ENCODE results near the gene MED13L. TPM values are rescaled to one million over a fixed set of nuclear protein-coding genes. Genes with fewer than 3 reads are reported as not detected.

MED13L gene
- total RNA-seq, 5 donors from 2014 or later (not counting 1 experiment from before 2014, with no cell fraction given): 126 to 216 (median 133) TPM

- H3K27me3 Mint-ChIP-seq: no peaks in the 10 kb centered on the region
- no peaks in the 10 kb centered on the region for H3K4me1 Mint-ChIP-seq
- no peak for DNase-seq
- POLR2A ChIA-PET: no interaction called here
- Histone ChIP-seq H3K27ac (ENCODE audit: low read length) (no peak overlapping the region), H3K4me1 (ENCODE audit: control insufficient read depth in 1 of 2, extremely low read depth in 1 of 2, insufficient read depth in 2 of 2, low read length in 2 of 2) (no peaks in the 10 kb centered on the region), H3K9me3 (no peaks in the 10 kb centered on the region), H3K4me3 (ENCODE audit: control insufficient read depth in 1 of 2, extremely low read depth in 1 of 2, low read length in 1 of 2) (no peak overlapping the region), H3K36me3 (ENCODE audit: control insufficient read depth in 2 of 2, extremely low read depth in 1 of 2, insufficient read depth in 1 of 2, low read length in 1 of 2) (peaks cover 15 to 42% of the 10 kb centered on the region in 2 donors), H3K27me3 (replicated peaks in 1 of 2; ENCODE audit: control insufficient read depth in 2 of 2, extremely low read depth in 1 of 2, insufficient read depth in 2 of 2, low read length in 1 of 2) (no peaks in the 10 kb centered on the region)
- WGBS (ENCODE audit: insufficient coverage): 100% methylated on average over 5 of the region's 6 CpGs
- no peak overlapping the region for H3K4me3 Mint-ChIP-seq
- H3K27ac Mint-ChIP-seq: no peak overlapping the region
- no peak for ATAC-seq (replicated peaks in 1 of 4)
- CTCF ChIA-PET: no interaction called here
- peaks cover 28% of the 10 kb centered on the region for H3K36me3 Mint-ChIP-seq
- no peaks in the 10 kb centered on the region for H3K9me3 Mint-ChIP-seq
These were observed 319.7 kb downstream of the MED13L start for GRCh38 chr12:115957686-115958290.

- peaks cover 24% of the 10 kb centered on the region for H3K36me3 Mint-ChIP-seq
- H3K9me3 ChIP-seq: no peaks in the 10 kb centered on the region
- peaks cover 14 to 32% of the 10 kb centered on the region in 2 donors for H3K36me3 ChIP-seq (ENCODE audit: control insufficient read depth in 2 of 2, extremely low read depth in 1 of 2, insufficient read depth in 1 of 2, low read length in 1 of 2)
- DNase-seq (no peak), ATAC-seq (replicated peaks in 1 of 4) (no peak)
- ChIA-PET POLR2A (no interaction called here), CTCF (no interaction called here)
- WGBS (ENCODE audit: insufficient coverage): 90% methylated on average over 2 of the region's 4 CpGs
- no peak overlapping the region for H3K4me3 Mint-ChIP-seq
- H3K27ac Mint-ChIP-seq: no peak overlapping the region
- H3K4me1 Mint-ChIP-seq: no peaks in the 10 kb centered on the region
- H3K27ac ChIP-seq (ENCODE audit: low read length): no peak overlapping the region
- no peaks in the 10 kb centered on the region for H3K27me3 ChIP-seq (replicated peaks in 1 of 2; ENCODE audit: control insufficient read depth in 2 of 2, extremely low read depth in 1 of 2, insufficient read depth in 2 of 2, low read length in 1 of 2)
- H3K27me3 Mint-ChIP-seq: no peaks in the 10 kb centered on the region
- H3K4me1 ChIP-seq (ENCODE audit: control insufficient read depth in 1 of 2, extremely low read depth in 1 of 2, insufficient read depth in 2 of 2, low read length in 2 of 2): no peaks in the 10 kb centered on the region
- H3K9me3 Mint-ChIP-seq: no peaks in the 10 kb centered on the region
- H3K4me3 ChIP-seq (ENCODE audit: control insufficient read depth in 1 of 2, extremely low read depth in 1 of 2, low read length in 1 of 2): no peak overlapping the region
These were observed 320.8 kb downstream of the MED13L start for GRCh38 chr12:115956659-115957058.

- Histone ChIP-seq H3K9me3 (no peaks in the 10 kb centered on the region), H3K27me3 (replicated peaks in 1 of 2; ENCODE audit: control insufficient read depth in 2 of 2, extremely low read depth in 1 of 2, insufficient read depth in 2 of 2, low read length in 1 of 2) (no peaks in the 10 kb centered on the region), H3K4me3 (ENCODE audit: control insufficient read depth in 1 of 2, extremely low read depth in 1 of 2, low read length in 1 of 2) (no peak overlapping the region), H3K4me1 (ENCODE audit: control insufficient read depth in 1 of 2, extremely low read depth in 1 of 2, insufficient read depth in 2 of 2, low read length in 2 of 2) (no peaks in the 10 kb centered on the region), H3K36me3 (ENCODE audit: control insufficient read depth in 2 of 2, extremely low read depth in 1 of 2, insufficient read depth in 1 of 2, low read length in 1 of 2) (peaks cover 9 to 28% of the 10 kb centered on the region in 2 donors), H3K27ac (ENCODE audit: low read length) (no peak overlapping the region)
- Mint-ChIP-seq H3K4me1 (no peaks in the 10 kb centered on the region), H3K4me3 (no peak overlapping the region), H3K27me3 (no peaks in the 10 kb centered on the region), H3K27ac (no peak overlapping the region), H3K36me3 (peaks cover 25% of the 10 kb centered on the region), H3K9me3 (no peaks in the 10 kb centered on the region)
- no peak for DNase-seq
- 82% methylated on average over 1 of the region's 3 CpGs for WGBS (ENCODE audit: insufficient coverage)
- no peak for ATAC-seq (replicated peaks in 1 of 4)
- ChIA-PET CTCF (no interaction called here), POLR2A (no interaction called here)
These were observed 321.3 kb downstream of the MED13L start for GRCh38 chr12:115956236-115956635.

- no peaks in the 10 kb centered on the region for H3K27me3 ChIP-seq (replicated peaks in 1 of 2; ENCODE audit: control insufficient read depth in 2 of 2, extremely low read depth in 1 of 2, insufficient read depth in 2 of 2, low read length in 1 of 2)
- Mint-ChIP-seq H3K27ac (no peak overlapping the region), H3K9me3 (no peaks in the 10 kb centered on the region), H3K27me3 (no peaks in the 10 kb centered on the region), H3K36me3 (peaks cover 29% of the 10 kb centered on the region), H3K4me3 (no peak overlapping the region), H3K4me1 (no peaks in the 10 kb centered on the region)
- ChIA-PET CTCF (no interaction called here), POLR2A (no interaction called here)
- DNase-seq (no peak), ATAC-seq (replicated peaks in 1 of 4) (no peak)
- 100% methylated on average over 4 of the region's 6 CpGs for WGBS (ENCODE audit: insufficient coverage)
- H3K4me1 ChIP-seq (ENCODE audit: control insufficient read depth in 1 of 2, extremely low read depth in 1 of 2, insufficient read depth in 2 of 2, low read length in 2 of 2): no peaks in the 10 kb centered on the region
- H3K4me3 ChIP-seq (ENCODE audit: control insufficient read depth in 1 of 2, extremely low read depth in 1 of 2, low read length in 1 of 2): no peak overlapping the region
- peaks cover 9 to 12% of the 10 kb centered on the region in 2 donors for H3K36me3 ChIP-seq (ENCODE audit: control insufficient read depth in 2 of 2, extremely low read depth in 1 of 2, insufficient read depth in 1 of 2, low read length in 1 of 2)
- H3K27ac ChIP-seq (ENCODE audit: low read length): no peak overlapping the region
- H3K9me3 ChIP-seq: no peaks in the 10 kb centered on the region
These were observed 324.0 kb downstream of the MED13L start for GRCh38 chr12:115953450-115953849.

GRCh38 chr12:115953031-115953430 is 324.5 kb downstream of the MED13L start:
- POLR2A ChIA-PET: no interaction called here
- H3K9me3 ChIP-seq: no peaks in the 10 kb centered on the region
- no peak overlapping the region for H3K27ac Mint-ChIP-seq

GRCh38 chr12:115950959-115951358 is 326.5 kb downstream of the MED13L start:
- CTCF ChIA-PET: no interaction called here

More at GRCh38 chr12:115953031-115953430, 324.5 kb downstream of the MED13L start:
- no peak for ATAC-seq (replicated peaks in 1 of 4)
- no peaks in the 10 kb centered on the region for H3K27me3 Mint-ChIP-seq
- H3K4me3 Mint-ChIP-seq: no peak overlapping the region
- no peaks in the 10 kb centered on the region for H3K4me1 ChIP-seq (ENCODE audit: control insufficient read depth in 1 of 2, extremely low read depth in 1 of 2, insufficient read depth in 2 of 2, low read length in 2 of 2)
- peaks cover 26% of the 10 kb centered on the region for H3K36me3 Mint-ChIP-seq
- no peaks in the 10 kb centered on the region for H3K9me3 Mint-ChIP-seq
- no peak overlapping the region for H3K4me3 ChIP-seq (ENCODE audit: control insufficient read depth in 1 of 2, extremely low read depth in 1 of 2, low read length in 1 of 2)
- WGBS (ENCODE audit: insufficient coverage): 98% methylated on average over 6 of the region's 7 CpGs
- no peak for DNase-seq
- H3K4me1 Mint-ChIP-seq: no peaks in the 10 kb centered on the region
- no peak overlapping the region for H3K27ac ChIP-seq (ENCODE audit: low read length)
- CTCF ChIA-PET: no interaction called here
- H3K36me3 ChIP-seq (ENCODE audit: control insufficient read depth in 2 of 2, extremely low read depth in 1 of 2, insufficient read depth in 1 of 2, low read length in 1 of 2): peaks cover 8 to 9% of the 10 kb centered on the region in 2 donors
- H3K27me3 ChIP-seq (replicated peaks in 1 of 2; ENCODE audit: control insufficient read depth in 2 of 2, extremely low read depth in 1 of 2, insufficient read depth in 2 of 2, low read length in 1 of 2): no peaks in the 10 kb centered on the region

GRCh38 chr12:115949675-115950074 is 327.8 kb downstream of the MED13L start:
- WGBS (ENCODE audit: insufficient coverage): 93% methylated on average over 8 of the region's 8 CpGs
- ChIA-PET POLR2A (no interaction called here), CTCF (interaction anchor here in 1 of 2 donors (0.6 kb wide), 1 partner anchor 723 kb away, joined by 5 read pairs; no protein-coding TSS in a partner anchor)
- Mint-ChIP-seq H3K36me3 (peaks cover 18% of the 10 kb centered on the region), H3K4me3 (no peak overlapping the region), H3K27ac (no peak overlapping the region), H3K4me1 (no peaks in the 10 kb centered on the region), H3K9me3 (no peaks in the 10 kb centered on the region), H3K27me3 (no peaks in the 10 kb centered on the region)
- Histone ChIP-seq H3K4me1 (ENCODE audit: control insufficient read depth in 1 of 2, extremely low read depth in 1 of 2, insufficient read depth in 2 of 2, low read length in 2 of 2) (no peaks in the 10 kb centered on the region), H3K27ac (ENCODE audit: low read length) (no peak overlapping the region), H3K9me3 (no peaks in the 10 kb centered on the region), H3K4me3 (ENCODE audit: control insufficient read depth in 1 of 2, extremely low read depth in 1 of 2, low read length in 1 of 2) (no peak overlapping the region), H3K27me3 (replicated peaks in 1 of 2; ENCODE audit: control insufficient read depth in 2 of 2, extremely low read depth in 1 of 2, insufficient read depth in 2 of 2, low read length in 1 of 2) (peaks cover 0 to 2% of the 10 kb centered on the region in 2 experiments), H3K36me3 (ENCODE audit: control insufficient read depth in 2 of 2, extremely low read depth in 1 of 2, insufficient read depth in 1 of 2, low read length in 1 of 2) (peaks cover 0 to 9% of the 10 kb centered on the region in 2 donors)
- ATAC-seq (replicated peaks in 1 of 4): no peak
- DNase-seq: no peak

More at GRCh38 chr12:115950959-115951358, 326.5 kb downstream of the MED13L start:
- peaks cover 18% of the 10 kb centered on the region for H3K36me3 Mint-ChIP-seq
- Histone ChIP-seq H3K4me3 (ENCODE audit: control insufficient read depth in 1 of 2, extremely low read depth in 1 of 2, low read length in 1 of 2) (no peak overlapping the region), H3K27ac (ENCODE audit: low read length) (no peak overlapping the region), H3K27me3 (replicated peaks in 1 of 2; ENCODE audit: control insufficient read depth in 2 of 2, extremely low read depth in 1 of 2, insufficient read depth in 2 of 2, low read length in 1 of 2) (peaks cover 0 to 2% of the 10 kb centered on the region in 2 experiments), H3K4me1 (ENCODE audit: control insufficient read depth in 1 of 2, extremely low read depth in 1 of 2, insufficient read depth in 2 of 2, low read length in 2 of 2) (no peaks in the 10 kb centered on the region), H3K9me3 (no peaks in the 10 kb centered on the region), H3K36me3 (ENCODE audit: control insufficient read depth in 2 of 2, extremely low read depth in 1 of 2, insufficient read depth in 1 of 2, low read length in 1 of 2) (peaks cover 0 to 9% of the 10 kb centered on the region in 2 donors)
- no peak overlapping the region for H3K4me3 Mint-ChIP-seq
- DNase-seq (no peak), ATAC-seq (replicated peaks in 1 of 4) (no peak)
- H3K27ac Mint-ChIP-seq: no peak overlapping the region
- no peaks in the 10 kb centered on the region for H3K9me3 Mint-ChIP-seq
- POLR2A ChIA-PET: no interaction called here
- H3K27me3 Mint-ChIP-seq: no peaks in the 10 kb centered on the region
- no peaks in the 10 kb centered on the region for H3K4me1 Mint-ChIP-seq
- 93% methylated on average over 5 of the region's 9 CpGs for WGBS (ENCODE audit: insufficient coverage)

All from T-cell (primary cell).